Smooth muscle cell (in vitro differentiated cells): ENCODE results near the gene IQCE. TPM values are rescaled to one million over a fixed set of nuclear protein-coding genes. Genes with fewer than 3 reads are reported as not detected.

Source experiments
- DNase-seq: peaks from one replicate; lab custom pipeline; 2025; ENCODE audit not compliant: unreplicated experiment; lab: John Stamatoyannopoulos, UW
- H2AFZ ChIP-seq: fragments of 200-600 bp; sonication (generic); 2 replicates; pipeline ENCODE4 v1.6.0; 2016; ENCODE audit warnings: antibody characterized with exemption, low read depth, mild to moderate bottlenecking
- H3F3A ChIP-seq: fragments of 200-600 bp; sonication (generic); 2 replicates; pipeline ENCODE4 v1.6.0; 2017; ENCODE audit warnings: antibody characterized with exemption, low read depth
- H3K27ac ChIP-seq: fragments of 200-600 bp; sonication (generic); 2 replicates; pipeline ENCODE4 v1.5.1; 2016; ENCODE audit warnings: low read depth, mild to moderate bottlenecking
- H3K27me3 ChIP-seq: fragments of 200-600 bp; sonication (generic); 2 replicates; pipeline ENCODE4 v1.6.1; 2016; ENCODE audit warnings: low read depth, mild to moderate bottlenecking
- H3K36me3 ChIP-seq: fragments of 200-600 bp; sonication (generic); 2 replicates; pipeline ENCODE4 v1.5.1; 2016; ENCODE audit warnings: low read depth
- H3K4me1 ChIP-seq: fragments of 200-600 bp; sonication (generic); 2 replicates; pipeline ENCODE4 v1.5.1; 2016; ENCODE audit warnings: low read depth
- H3K4me2 ChIP-seq: fragments of 200-600 bp; sonication (generic); 2 replicates; pipeline ENCODE4 v1.6.0; 2016; ENCODE audit warnings: mild to moderate bottlenecking
- H3K4me3 ChIP-seq: fragments of 200-600 bp; sonication (generic); 2 replicates; pipeline ENCODE4 v1.5.1; 2016; ENCODE audit warnings: mild to moderate bottlenecking
- H3K79me2 ChIP-seq: fragments of 200-600 bp; sonication (generic); 2 replicates; pipeline ENCODE4 v1.6.0; 2016; ENCODE audit warnings: low read depth, mild to moderate bottlenecking
- H3K9ac ChIP-seq: fragments of 200-600 bp; sonication (generic); 2 replicates; pipeline ENCODE4 v1.6.0; 2016; ENCODE audit warnings: low read depth
- H3K9me3 ChIP-seq: fragments of 200-600 bp; sonication (generic); replicated peaks from 2 replicates; pipeline ENCODE4 v1.5.1; 2016; ENCODE audit warnings: low read depth
- H4K20me1 ChIP-seq: fragments of 200-600 bp; sonication (generic); 2 replicates; pipeline ENCODE4 v1.6.0; 2016; ENCODE audit warnings: low read depth
- CTCF ChIP-seq: fragments of 200-600 bp; sonication (generic); IDR thresholded peaks from 2 replicates; pipeline ENCODE4 v1.5.1; 2017; ENCODE audit warnings: borderline replicate concordance, mild to moderate bottlenecking, antibody characterized with exemption; ENCODE audit not compliant: insufficient read depth, poor library complexity, severe bottlenecking
- WGBS: methylation state at CpG from one replicate; pipeline ENCODE4 v1.1.7; 2016; ENCODE audit warnings: low lambda C conversion rate; 5-methylcytosine and 5-hydroxymethylcytosine counted together
- polyA plus RNA-seq: library from polyadenylated mRNA; unstranded; fragments of >200 nt; fragmentation: Nextera tagmentation; extraction: Ambion mirVana; gene quantifications from 2 replicates; pipeline ENCODE4 v1.2.1, GENCODE V29; 2016
- total RNA-seq: library from RNA; depleted of rRNA; stranded (reverse); fragments of >200 nt; gene quantifications from 2 replicates; pipeline ENCODE4 v1.2.3, GENCODE V29; 2014

IQCE gene
- total and polyA plus RNA-seq, 2 experiments from 2014 or later, result 5.8 to 12.7 TPM

DNA sequence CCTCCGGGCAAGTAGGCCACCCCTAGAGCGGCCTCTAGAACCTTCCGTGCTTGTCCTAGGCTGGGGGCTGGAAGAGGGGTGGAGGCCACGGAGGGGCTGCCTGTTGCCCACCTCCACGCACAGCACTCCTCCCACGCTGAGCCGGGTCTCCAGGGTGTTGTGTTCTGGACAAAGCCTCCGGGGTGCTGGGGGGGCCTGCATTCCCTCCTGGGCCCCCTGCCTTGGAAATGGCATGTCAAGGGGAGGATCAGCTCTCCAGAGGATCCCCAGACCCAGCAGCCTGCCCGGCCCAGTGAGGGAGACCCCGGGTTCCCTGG lies 64.9 kb downstream of the IQCE start:
- Histone ChIP-seq H3K4me1 (peaks cover 10% of the 10 kb centered on the region), H3F3A (peaks cover 7% of the 10 kb centered on the region), H3K9me3 (no peaks in the 10 kb centered on the region), H3K36me3 (no peaks in the 10 kb centered on the region), H3K27ac (no peak overlapping the region), H2AFZ (no peak overlapping the region), H3K9ac (no peak overlapping the region), H4K20me1 (no peaks in the 10 kb centered on the region), H3K4me2 (no peak overlapping the region), H3K27me3 (no peaks in the 10 kb centered on the region), H3K4me3 (no peak overlapping the region), H3K79me2 (no peaks in the 10 kb centered on the region)
- no peak for TF ChIP-seq CTCF
- WGBS, result 92% methylated on average over 10 of the region's 10 CpGs
- no peak for DNase-seq

GRCh38 chr7:2624293-2624886 lies 65.6 kb downstream of the IQCE start:
- H4K20me1 ChIP-seq, result no peaks in the 10 kb centered on the region
- no peak overlapping the region for H3K27ac ChIP-seq
- no peak overlapping the region for H3K4me2 ChIP-seq
- no peak overlapping the region for H3K9ac ChIP-seq
- no peak overlapping the region for H2AFZ ChIP-seq
- H3K36me3 ChIP-seq, result no peaks in the 10 kb centered on the region
- no peak overlapping the region for H3K4me3 ChIP-seq
- H3K9me3 ChIP-seq, result no peaks in the 10 kb centered on the region
- no peak for DNase-seq
- 75% methylated on average over 17 of the region's 18 CpGs for WGBS
- no peaks in the 10 kb centered on the region for H3K27me3 ChIP-seq
- H3F3A ChIP-seq, result peaks cover 7% of the 10 kb centered on the region
- no peak for TF ChIP-seq CTCF
- H3K4me1 ChIP-seq, result peaks cover 10% of the 10 kb centered on the region
- H3K79me2 ChIP-seq, result no peaks in the 10 kb centered on the region

DNA sequence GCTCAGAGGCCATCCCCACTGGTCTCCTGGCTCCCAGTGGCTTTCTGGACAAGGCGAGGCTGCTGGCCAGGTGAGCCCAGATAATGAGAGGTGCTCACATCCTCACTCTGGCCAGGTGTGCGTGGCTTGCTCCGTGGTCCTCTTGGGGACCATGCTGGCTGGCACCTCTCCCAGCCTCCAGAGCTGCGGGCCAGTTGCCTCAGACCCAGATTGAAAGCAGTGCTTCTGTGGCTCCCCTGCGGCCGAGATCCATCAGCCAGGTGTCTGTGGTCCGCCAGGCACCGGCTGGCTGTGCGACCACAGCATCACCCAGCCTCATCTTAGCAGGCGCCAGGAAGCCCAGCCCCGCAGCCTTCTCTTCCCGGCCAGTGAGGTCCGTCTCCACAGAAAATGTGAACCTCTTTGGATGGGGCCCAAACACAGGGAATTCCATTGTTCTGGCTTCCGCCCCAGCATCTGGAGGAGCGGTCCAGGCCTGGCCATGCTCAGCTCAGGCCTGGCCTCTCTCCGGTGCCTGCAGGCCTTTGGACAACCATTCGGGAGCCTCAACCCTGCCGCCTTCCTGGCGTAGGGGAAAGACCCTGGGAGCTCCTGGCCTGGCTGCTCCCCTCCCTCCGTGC lies 67.8 kb downstream of the IQCE start:
- H3K4me2 ChIP-seq, result no peak overlapping the region
- no peak for TF ChIP-seq CTCF
- no peak for DNase-seq
- no peaks in the 10 kb centered on the region for H3K27me3 ChIP-seq
- no peaks in the 10 kb centered on the region for H3K79me2 ChIP-seq
- H3K27ac ChIP-seq, result no peak overlapping the region
- 93% methylated on average over 20 of the region's 20 CpGs for WGBS
- no peak overlapping the region for H3K4me3 ChIP-seq
- no peaks in the 10 kb centered on the region for H4K20me1 ChIP-seq
- H2AFZ ChIP-seq, result no peak overlapping the region
- no peak overlapping the region for H3K9ac ChIP-seq
- peaks cover 8% of the 10 kb centered on the region for H3K4me1 ChIP-seq
- H3K9me3 ChIP-seq, result no peaks in the 10 kb centered on the region
- no peaks in the 10 kb centered on the region for H3K36me3 ChIP-seq
- H3F3A ChIP-seq, result peaks cover 12% of the 10 kb centered on the region
